Skin epidermis (tissue), 12 donors: ENCODE results near the gene SLC12A3.

Source experiments
- H3K27ac ChIP-seq, 21 experiments: fragments of 200-600 bp; sonication (generic) in 11 of 21; one replicate each; pipeline ENCODE4 v1.5.0; 2020; ENCODE audit warnings: mild to moderate bottlenecking in 3 of 21, inconsistent platforms in 2 of 21, moderate library complexity in 2 of 21
- H3K4me3 ChIP-seq, 7 experiments: fragments of 200-600 bp; sonication (generic) in 2 of 7; one replicate each; pipeline ENCODE4 v1.5.0; 2020; ENCODE audit warnings: inconsistent platforms in 2 of 7, mild to moderate bottlenecking in 2 of 7, moderate library complexity in 1 of 7

SLC12A3 gene, protein sequence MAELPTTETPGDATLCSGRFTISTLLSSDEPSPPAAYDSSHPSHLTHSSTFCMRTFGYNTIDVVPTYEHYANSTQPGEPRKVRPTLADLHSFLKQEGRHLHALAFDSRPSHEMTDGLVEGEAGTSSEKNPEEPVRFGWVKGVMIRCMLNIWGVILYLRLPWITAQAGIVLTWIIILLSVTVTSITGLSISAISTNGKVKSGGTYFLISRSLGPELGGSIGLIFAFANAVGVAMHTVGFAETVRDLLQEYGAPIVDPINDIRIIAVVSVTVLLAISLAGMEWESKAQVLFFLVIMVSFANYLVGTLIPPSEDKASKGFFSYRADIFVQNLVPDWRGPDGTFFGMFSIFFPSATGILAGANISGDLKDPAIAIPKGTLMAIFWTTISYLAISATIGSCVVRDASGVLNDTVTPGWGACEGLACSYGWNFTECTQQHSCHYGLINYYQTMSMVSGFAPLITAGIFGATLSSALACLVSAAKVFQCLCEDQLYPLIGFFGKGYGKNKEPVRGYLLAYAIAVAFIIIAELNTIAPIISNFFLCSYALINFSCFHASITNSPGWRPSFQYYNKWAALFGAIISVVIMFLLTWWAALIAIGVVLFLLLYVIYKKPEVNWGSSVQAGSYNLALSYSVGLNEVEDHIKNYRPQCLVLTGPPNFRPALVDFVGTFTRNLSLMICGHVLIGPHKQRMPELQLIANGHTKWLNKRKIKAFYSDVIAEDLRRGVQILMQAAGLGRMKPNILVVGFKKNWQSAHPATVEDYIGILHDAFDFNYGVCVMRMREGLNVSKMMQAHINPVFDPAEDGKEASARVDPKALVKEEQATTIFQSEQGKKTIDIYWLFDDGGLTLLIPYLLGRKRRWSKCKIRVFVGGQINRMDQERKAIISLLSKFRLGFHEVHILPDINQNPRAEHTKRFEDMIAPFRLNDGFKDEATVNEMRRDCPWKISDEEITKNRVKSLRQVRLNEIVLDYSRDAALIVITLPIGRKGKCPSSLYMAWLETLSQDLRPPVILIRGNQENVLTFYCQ

DNA sequence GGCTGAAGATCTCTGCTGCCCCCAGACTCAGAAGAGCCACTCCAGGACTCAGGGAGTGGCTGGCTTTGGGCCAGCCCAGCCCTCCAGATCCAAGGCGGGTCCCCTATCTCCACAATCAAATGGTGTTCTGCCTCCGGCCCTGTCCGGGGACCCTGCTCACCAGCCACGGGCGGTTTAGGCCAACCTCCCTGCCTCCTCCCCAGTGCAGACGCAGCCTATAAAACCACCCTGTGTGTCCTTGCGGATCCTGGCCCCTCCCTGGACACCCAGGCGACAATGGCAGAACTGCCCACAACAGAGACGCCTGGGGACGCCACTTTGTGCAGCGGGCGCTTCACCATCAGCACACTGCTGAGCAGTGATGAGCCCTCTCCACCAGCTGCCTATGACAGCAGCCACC is at the start of gene SLC12A3:
Gene SLC12A3 (plus strand): TSS at position 248 of the 400 bp plus-strand sequence. CDS start 29 bp downstream, at position 277.
- H3K4me3 ChIP-seq, result no peak within 1 kb of the TSS

DNA sequence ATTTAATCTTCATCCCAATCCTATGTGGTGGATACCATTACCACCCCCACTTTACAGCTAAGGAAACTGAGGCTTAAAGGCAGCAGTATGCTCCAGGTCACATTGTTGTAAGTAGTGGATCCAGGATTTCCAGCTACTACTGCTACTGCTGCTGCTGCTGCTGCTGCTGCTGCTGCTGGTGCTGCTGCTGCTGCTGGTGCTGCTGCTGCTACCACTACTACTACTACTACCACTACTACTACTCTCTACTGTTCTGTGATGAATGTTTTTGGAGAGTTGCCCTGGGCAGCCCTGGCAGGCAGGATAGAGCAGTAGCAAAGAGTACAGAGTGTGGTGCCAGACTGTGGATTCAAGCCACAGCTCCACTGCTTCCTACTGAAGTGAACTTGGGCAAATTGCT is 49.3 kb upstream of the SLC12A3 start:
- Histone ChIP-seq H3K4me3 (no peak overlapping the region), H3K27ac (no peak overlapping the region)

More for the DNA sequence above, at the start of gene SLC12A3:
- no peak within 1 kb of the TSS for H3K27ac ChIP-seq

DNA sequence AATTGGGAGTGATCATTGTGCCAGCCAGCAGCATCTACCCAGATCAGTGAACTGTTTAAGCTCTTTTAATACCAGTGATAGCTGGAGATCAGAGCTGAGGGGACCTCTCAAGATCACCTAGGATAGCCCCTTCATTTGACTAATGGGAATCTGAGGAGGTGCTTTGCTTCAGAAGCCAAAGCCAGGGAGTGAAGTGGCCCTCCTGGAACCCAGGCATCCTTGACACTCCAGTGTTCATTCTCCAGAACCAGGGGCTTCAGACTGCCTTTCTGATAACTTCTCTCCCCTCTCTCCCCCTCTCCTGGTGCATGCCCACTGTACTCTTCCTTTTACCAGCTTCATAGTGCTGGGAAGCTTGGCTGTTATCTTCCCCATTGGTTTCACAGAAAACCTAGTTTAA is 48.0 kb upstream of the SLC12A3 start:
- no peak overlapping the region for H3K27ac ChIP-seq
- no peak overlapping the region for H3K4me3 ChIP-seq

DNA sequence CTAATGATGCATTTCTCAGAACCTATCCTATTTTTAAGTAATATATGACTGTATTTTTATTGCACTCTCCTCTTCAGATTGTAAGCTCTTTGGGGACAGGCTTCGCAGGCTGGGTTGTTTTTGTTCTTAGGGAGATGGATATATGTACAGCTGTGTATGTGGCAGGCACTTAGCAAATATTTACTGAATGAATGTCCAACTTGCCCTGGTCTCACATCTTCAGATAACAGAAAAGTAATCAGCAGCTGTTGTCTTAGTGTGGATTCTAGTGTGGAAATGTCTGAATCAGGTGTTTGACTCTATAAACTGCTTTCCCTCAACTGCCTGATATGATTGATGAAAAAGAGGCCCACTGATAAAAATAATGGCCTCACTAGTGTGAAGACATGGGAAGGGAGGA is 47.1 kb upstream of the SLC12A3 start:
- H3K4me3 ChIP-seq, result no peak overlapping the region

DNA sequence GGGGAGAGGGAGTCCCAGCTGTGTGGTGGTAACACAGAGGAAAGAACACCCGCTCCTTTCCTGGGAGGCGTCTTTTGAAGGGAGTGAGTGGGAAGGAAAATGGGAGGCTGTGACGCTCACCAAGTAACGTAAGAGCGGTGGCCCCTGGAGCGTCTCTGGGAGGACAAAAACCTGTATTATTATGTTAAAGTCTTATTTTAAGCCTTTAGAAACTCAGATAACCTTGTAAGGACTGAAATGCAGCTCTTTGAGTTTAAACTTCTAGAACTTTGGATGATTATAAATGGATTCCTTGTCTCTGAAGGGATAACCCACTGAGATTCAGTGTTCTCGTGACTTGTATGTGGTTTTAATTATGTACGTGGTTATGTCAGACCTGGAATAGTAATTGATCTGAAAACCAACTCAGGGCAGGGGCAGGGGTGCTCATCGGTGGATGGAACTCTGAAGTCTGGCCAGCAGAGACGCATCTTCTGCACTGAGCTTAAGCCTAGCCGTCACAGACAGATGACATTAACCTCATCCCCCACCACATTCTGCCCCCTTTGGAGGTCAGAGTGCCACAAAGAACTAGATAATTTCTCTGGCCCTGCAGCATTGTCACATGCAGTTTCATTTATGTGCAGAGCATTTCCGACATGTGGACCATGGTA is 41.8 kb upstream of the SLC12A3 start:
- Histone ChIP-seq H3K27ac (no peak overlapping the region), H3K4me3 (no peak overlapping the region)

More for the DNA sequence above, 47.1 kb upstream of the SLC12A3 start:
- H3K27ac ChIP-seq, result no peak overlapping the region

DNA sequence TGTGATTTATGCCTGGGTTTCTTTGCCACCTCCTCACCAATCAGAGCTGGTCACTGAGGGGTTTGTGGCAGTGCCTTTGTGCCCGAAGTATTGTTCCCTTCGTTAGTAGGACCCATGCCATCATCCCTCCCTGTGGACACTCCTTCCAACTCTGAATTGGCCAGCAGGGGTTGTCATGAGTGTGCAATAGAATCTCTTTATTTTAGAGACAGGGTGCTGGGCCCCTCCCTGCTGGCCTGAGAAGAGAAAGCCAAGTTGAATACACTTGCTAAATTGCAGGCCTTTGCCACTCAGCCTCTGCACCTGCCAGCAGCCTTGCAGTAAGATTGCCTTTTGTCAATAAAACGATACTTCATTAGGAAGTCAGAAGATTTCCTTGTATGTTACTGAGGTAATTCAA is 40.7 kb upstream of the SLC12A3 start:
- no peak overlapping the region for H3K27ac ChIP-seq
- no peak overlapping the region for H3K4me3 ChIP-seq

DNA sequence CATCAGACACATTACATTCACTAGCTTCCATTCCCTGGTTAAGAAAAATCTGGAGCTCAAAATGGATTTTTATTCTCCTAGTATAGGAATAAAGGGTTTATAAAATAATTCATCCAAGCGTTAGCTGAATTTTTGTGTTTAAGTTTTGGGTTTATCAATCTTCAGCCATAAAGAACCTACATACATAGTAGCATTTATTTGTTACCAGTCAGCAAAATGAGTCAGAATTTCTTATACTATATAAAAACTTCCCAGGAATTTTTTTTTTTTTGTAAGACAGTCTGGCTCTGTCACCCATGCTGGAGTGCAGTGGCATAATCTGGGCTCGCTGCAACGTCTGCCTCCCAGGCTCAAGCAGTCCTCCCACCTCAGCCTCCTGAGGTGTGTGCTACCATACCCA is 40.2 kb upstream of the SLC12A3 start:
- H3K4me3 ChIP-seq, result no peak overlapping the region
- no peak overlapping the region for H3K27ac ChIP-seq

DNA sequence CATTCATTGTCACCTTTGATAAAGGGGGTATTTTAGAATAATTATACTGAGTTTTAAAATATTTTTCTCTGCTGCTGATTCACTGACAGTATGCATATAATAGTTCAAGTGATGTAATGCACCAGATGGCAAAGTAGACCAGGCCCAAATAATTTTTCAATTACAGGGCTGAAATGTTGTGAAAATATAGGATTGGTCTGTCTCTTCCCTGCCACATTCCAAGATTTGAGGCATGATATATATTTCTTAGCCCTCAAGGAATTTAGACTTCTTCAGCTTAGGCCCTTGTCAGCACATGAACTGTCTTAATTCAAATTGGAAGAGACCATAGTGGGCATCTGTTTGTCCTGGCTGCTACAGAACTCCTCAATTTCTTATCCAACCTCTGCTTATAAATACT is 39.2 kb upstream of the SLC12A3 start:
- H3K4me3 ChIP-seq, result no peak overlapping the region
- H3K27ac ChIP-seq, result no peak overlapping the region

DNA sequence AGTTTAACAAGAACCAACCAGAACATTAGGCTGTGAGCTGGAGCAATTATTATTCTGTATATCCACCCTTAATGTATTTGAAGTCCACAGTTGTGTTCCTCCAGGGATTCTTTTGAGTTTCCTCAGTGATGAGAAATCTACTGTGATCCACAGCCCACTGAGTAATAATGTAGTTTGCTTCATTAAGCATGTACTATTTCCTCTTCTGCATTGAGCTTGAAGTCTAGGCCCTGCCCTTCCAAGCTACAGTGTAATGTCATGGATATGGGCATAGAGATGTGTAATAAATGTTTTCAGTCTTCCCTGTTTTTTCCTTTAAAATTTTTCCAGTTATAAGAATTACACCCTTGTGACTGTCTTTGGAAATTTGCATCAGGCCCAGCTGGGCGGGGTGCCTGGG is 36.4 kb upstream of the SLC12A3 start:
- H3K27ac ChIP-seq, result no peak overlapping the region
- H3K4me3 ChIP-seq, result no peak overlapping the region

DNA sequence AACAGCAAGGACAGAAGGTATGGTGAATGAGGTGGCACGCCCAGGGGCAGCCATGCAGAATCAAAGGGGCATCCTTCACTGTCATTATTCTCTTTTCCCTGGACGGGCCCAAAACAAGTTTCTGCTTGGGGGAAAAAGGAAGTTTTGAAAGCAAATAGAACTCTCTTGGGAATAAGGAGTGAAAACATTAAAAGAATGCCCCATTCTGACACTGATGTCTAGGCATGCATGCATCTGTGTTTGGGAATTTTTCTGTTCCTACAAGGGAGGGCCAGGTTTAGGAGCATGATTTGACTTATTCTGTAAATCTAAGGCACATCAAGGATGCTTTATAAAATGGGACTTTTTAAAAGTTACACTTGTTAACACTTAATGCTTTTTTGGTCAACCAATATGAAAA is 34.3 kb upstream of the SLC12A3 start:
- Histone ChIP-seq H3K27ac (no peak overlapping the region), H3K4me3 (no peak overlapping the region)

DNA sequence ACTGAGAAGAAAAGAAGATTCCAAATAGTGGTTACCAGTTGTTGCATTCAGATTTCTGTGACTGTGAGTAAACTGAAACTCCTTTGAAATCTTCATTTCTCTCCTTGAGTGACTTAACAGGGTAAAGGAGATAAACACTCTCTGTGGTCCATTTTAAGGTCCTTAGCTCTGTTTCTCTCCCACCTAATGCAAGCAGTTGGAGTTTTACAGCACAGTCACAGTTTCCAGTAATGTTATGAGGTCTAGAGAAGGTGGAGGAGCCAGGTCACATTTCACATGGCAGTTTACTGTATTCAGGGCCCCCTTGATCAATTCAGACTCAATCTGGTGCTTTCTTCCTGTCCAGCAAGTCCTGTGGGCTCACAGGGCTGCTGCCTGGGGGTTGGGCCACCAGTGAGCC is 32.2 kb upstream of the SLC12A3 start:
- no peak overlapping the region for H3K27ac ChIP-seq

DNA sequence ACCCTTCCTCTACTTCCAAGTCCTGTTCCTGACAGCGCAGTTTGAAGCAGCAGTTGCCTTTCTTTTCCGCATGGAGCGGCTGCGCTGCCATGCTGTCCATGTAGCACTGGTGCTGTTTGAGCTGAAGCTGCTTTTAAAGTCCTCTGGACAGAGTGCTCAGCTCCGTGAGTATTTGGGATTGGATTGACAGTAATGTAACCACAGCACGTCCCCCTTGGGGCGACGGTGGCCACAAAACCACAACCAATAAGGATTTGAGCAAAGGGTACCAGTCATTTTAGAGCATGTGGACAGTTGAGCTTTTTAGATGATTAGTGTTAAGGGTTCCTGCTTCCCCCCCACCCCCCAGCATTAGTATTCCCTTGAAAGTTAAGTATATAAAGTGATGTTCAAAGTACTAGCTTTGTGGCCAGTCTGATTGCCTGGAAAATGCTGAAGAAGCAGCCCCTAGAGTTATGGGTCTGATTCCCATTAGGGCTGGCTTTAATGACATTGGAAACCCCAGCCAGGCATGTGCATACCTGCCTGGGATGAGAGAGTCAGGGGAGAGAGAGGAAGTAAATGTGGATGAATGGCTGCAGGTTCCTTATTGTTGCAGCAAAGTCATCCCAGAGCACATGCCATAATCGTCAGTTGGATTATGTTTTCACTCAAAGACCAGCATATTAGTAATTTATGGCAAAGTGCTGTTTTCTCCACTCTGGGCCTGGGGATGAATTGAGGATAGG is 31.6 kb upstream of the SLC12A3 start:
- Histone ChIP-seq H3K27ac (no peak overlapping the region), H3K4me3 (no peak overlapping the region)

More for the DNA sequence above, 32.2 kb upstream of the SLC12A3 start:
- H3K4me3 ChIP-seq, result no peak overlapping the region

DNA sequence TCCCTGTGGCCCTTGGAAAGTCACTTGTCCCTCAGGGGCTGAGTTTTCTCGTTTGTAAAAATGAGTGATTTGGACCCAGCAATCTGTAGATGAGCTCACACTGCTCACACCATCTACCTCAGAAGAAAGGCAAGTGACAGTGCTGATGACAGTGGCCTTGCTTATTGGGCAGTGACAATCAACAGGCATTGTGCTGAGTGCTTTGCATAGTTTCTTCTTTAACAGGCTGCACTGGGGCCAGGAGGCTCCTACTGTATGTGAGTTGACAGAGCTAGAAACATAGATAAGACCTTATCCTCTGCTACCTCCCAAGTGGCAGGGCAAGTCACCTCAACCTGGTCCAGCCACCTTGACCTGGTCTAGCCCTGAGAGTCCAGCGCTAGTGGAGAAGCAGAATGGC is 29.7 kb upstream of the SLC12A3 start:
- H3K4me3 ChIP-seq, result no peak overlapping the region
- no peak overlapping the region for H3K27ac ChIP-seq

DNA sequence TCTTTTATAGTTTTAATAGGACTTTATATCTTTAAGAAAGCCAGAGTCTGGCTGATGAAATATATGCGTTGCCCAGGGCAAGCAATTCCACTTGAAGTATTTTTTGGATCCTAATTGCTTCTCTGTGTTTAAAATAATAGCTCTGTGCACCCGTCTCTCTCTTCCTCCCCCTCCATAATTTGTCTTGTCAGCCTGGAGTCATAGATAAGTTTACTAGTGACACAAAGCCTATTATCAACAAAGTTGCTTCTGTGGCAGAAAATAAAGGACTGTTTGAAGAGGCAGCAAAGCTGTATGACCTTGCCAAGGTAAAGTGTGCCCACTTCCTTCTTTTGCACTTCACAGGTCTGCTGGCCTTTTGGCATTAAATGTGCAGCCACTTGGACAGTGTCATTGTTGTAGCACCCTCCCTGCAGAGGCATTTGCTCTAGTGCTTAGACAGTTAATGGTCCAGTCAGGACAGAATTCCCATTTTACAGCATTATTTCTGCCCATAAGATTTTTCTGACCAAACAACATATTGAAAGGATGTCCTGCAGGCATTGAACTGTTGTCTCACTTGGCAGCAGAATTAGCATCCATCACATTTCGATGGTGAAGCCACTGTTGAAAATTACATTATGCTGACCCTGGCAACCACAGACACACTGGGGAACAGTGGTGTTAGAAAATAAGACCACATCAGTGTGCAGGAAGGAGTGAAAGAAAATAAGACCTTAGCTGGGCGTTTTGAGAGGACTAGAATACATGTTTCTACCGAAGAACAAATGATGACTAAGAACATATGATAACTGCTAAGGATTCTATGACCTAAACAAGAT is 28.4 kb upstream of the SLC12A3 start:
- H3K27ac ChIP-seq, result no peak overlapping the region

DNA sequence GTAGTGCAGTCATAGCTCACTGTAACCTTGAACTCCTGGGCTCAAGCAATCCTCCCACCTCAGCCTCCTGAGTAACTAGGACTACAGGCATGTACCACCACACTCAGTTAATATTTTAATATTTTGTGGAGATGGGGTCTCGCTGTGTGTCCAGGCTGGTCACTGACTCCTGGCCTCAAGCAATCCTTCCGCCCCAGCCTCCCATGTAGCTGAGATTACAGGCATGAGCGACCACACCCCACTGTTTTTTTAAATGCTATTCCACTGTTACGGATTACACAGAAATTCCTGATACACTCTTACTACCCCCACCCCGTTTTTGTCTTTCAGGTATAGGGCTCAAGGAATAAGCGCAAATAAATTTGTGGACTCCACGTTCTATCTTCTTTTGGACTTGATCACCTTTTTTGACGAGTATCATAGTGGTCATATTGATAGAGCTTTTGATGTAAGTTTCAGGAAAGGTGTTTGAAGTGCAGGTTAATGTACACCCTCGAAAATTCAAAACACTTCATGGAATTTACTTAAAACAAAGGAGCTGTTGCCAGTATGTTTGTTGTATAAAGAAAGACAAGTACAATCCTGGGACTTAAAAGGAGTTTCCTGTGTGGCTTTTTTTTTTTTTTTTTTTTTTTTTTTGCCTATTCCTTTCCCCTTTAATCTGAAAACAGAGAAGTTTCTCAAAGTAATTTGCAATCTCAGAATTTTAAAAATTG is 26.2 kb upstream of the SLC12A3 start:
- Histone ChIP-seq H3K27ac (no peak overlapping the region), H3K4me3 (no peak overlapping the region)

More for the DNA sequence above, 28.4 kb upstream of the SLC12A3 start:
- no peak overlapping the region for H3K4me3 ChIP-seq

DNA sequence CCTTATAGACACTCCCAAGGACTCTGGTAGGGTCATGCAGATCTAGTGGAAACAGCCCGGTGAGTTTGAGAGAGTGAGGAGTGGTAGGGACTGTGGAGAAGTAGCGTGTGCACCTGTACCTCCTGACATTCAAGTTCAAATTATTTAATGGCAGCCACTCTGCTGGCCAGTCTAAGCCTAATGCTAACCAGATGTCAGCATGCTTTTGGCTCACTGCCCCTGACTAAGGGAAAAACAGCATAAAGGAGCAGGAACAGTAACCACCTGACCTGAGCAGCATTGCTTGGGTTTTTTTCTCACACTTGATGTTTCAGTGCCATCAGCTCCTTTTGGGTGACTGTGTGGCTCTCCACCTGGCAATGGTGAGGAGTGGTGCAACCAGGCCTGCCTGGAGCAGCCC is 23.8 kb upstream of the SLC12A3 start:
- no peak overlapping the region for H3K27ac ChIP-seq
- H3K4me3 ChIP-seq, result no peak overlapping the region

DNA sequence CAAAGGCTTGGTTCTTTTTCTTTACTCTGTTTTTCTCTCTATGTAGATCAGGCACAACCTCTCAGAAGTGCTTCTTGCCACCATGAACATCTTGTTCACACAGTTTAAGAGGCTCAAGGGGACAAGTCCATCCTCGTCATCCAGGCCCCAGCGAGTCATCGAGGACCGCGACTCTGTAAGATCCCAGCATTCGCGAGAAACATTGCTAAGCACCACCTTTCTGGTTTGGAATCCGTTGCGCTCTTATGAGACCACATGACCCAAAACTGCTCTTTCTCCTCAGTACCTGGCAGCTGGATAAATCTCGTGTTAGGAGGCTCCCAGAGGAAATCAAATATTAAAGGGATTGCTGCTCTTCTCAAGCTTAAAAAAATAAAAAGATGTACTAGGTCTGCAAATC is 23.3 kb upstream of the SLC12A3 start:
- no peak overlapping the region for H3K27ac ChIP-seq
- H3K4me3 ChIP-seq, result no peak overlapping the region

DNA sequence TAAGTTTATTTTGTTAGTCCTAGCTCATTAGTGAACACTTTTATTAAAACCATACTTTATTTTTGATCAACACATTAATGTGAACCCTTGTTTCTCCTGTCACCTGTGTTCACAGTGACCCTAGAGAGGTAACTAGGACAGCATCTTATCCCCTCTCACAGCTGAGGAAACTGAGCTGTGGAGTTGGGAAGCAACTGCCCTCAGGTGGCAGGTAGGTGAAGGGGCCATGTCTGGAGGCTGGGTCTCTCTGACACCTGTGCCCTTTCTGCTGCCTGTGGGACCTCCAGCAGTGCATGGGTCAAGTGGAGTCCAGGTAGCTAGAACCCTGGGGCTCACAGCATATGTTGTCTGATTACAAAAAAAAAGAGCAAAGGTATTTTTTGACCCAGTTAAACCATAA is 22.9 kb upstream of the SLC12A3 start:
- Histone ChIP-seq H3K27ac (no peak overlapping the region), H3K4me3 (no peak overlapping the region)
